ENCODE data around the gene THAP12.

GRCh38 chr11:76388408-76388807, 7.5 kb upstream of the THAP12 start:
- no peak for TF ChIP-seq CTCF (IDR thresholded peaks at IDR 0.05)
- TF ChIP-seq POLR2A (IDR thresholded peaks at IDR 0.05), result no peak

Data from right lobe of liver (tissue), 4 donors.